Neural crest cell (in vitro differentiated cells): ENCODE measurements around the gene NR3C2. TPM values are rescaled to one million over a fixed set of nuclear protein-coding genes. Genes with fewer than 3 reads are reported as not detected.

ENCODE experiments used
- DNase-seq: peaks from one replicate; pipeline ENCODE4 v3.0.0; 2021; ENCODE audit warnings: low read depth, mixed read lengths, low spot score
- H3K27ac Mint-ChIP-seq: one replicate; pipeline ENCODE4 v1.8.0; 2021; ENCODE audit warnings: mild to moderate bottlenecking, mixed read lengths; ENCODE audit not compliant: unreplicated experiment
- H3K27me3 Mint-ChIP-seq: 2 replicates; pipeline ENCODE4 v1.8.0; 2021; ENCODE audit warnings: low read depth, mild to moderate bottlenecking, mixed read lengths
- H3K36me3 Mint-ChIP-seq: 2 replicates; pipeline ENCODE4 v1.8.0; 2021; ENCODE audit warnings: low read depth, mild to moderate bottlenecking, mixed read lengths
- H3K4me1 Mint-ChIP-seq: 2 replicates; pipeline ENCODE4 v1.8.0; 2021; ENCODE audit warnings: mixed read lengths
- H3K4me3 Mint-ChIP-seq: one replicate; pipeline ENCODE4 v1.8.0; 2021; ENCODE audit warnings: mild to moderate bottlenecking, mixed read lengths
- H3K9me3 Mint-ChIP-seq: 2 replicates; pipeline ENCODE4 v1.8.0; 2021; ENCODE audit warnings: mixed read lengths
- total RNA-seq: library from RNA; stranded (reverse); gene quantifications from 2 replicates; pipeline ENCODE4 v1.2.1, GENCODE V29; 2021
- TF ChIP-seq, protein P1 (sequence below): fragments of 200-600 bp; sonication (generic); conservative IDR thresholded peaks from 2 replicates; pipeline ENCODE4 v1.5.0; 2021; ENCODE audit warnings: antibody characterized with exemption, mild to moderate bottlenecking

NR3C2 gene
- total RNA-seq, 1 donor from 2014 or later: 0.21 TPM

DNA sequence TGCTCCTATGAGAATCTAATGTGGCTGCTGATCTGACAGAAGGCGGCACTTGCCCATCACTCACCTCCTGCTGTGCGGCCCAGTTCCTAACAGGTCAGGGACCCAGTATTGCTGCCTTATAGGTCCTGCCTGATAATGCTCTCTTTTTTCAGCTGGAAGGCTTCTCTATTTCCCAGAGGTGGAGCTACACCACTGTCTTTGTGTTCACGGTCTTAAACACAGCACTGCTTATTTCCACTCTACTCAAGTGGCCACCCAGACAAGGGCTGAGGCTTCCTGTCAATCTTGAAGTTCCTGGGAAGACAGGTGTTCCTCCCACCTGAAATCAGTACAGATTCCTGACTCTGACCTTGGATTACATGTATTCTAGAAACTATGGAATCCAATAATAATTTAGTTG lies 270.6 kb downstream of the NR3C2 start:
- Mint-ChIP-seq H3K9me3 (peaks cover 5% of the 10 kb centered on the region), H3K27ac (no peak overlapping the region), H3K27me3 (no peaks in the 10 kb centered on the region), H3K4me3 (no peak overlapping the region), H3K4me1 (no peaks in the 10 kb centered on the region), H3K36me3 (peaks cover 4% of the 10 kb centered on the region)
- TF ChIP-seq, protein P1, sequence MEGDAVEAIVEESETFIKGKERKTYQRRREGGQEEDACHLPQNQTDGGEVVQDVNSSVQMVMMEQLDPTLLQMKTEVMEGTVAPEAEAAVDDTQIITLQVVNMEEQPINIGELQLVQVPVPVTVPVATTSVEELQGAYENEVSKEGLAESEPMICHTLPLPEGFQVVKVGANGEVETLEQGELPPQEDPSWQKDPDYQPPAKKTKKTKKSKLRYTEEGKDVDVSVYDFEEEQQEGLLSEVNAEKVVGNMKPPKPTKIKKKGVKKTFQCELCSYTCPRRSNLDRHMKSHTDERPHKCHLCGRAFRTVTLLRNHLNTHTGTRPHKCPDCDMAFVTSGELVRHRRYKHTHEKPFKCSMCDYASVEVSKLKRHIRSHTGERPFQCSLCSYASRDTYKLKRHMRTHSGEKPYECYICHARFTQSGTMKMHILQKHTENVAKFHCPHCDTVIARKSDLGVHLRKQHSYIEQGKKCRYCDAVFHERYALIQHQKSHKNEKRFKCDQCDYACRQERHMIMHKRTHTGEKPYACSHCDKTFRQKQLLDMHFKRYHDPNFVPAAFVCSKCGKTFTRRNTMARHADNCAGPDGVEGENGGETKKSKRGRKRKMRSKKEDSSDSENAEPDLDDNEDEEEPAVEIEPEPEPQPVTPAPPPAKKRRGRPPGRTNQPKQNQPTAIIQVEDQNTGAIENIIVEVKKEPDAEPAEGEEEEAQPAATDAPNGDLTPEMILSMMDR: no peak
- no peak for DNase-seq

DNA sequence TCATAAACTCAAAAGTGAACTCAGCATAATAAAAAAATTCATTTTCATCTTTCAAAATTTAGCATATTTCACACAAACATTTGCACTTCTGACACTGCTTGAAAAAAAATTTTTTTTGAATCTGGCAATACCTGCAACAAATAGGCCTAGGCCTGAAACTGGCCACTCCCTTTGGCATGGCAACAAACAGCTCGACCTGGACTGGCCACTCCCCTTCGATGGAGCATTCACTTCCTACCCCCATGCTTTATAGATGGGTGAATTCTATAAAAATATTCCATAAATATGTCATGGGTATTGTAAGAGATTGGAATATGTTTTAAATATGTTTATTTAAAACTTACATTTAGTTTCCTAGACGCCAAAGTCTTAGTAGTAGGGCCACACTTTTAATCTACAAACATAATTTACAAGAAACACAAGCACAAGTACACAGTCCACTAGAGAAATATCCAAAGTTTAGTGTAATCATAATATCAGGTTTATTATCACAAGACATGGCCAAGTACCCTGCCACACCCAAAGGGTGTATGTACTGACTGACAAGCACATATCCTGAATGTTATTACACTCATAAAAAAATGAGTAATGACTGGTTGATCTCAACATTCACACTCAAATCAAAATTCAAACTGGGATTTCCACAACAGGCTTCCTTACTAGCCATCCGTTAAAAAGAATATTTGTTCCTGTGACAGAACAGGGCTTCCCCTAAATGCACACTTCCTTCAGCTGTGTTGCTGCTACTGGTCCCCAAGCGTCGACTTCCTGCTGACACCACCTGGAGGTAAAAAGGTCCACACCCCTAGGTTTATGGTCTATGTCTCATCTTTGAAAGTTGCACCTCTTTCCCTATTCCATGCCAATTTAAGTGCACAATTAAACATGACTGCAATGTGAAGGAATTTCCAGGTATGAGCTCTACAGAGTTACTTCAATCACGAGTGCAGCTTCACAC lies 271.5 kb downstream of the NR3C2 start:
- no peaks in the 10 kb centered on the region for H3K4me1 Mint-ChIP-seq
- no peak overlapping the region for H3K27ac Mint-ChIP-seq
- no peak for DNase-seq
- no peak overlapping the region for H3K4me3 Mint-ChIP-seq
- H3K36me3 Mint-ChIP-seq: peaks cover 4% of the 10 kb centered on the region
- H3K9me3 Mint-ChIP-seq: peaks cover 5% of the 10 kb centered on the region
- no peaks in the 10 kb centered on the region for H3K27me3 Mint-ChIP-seq
- TF ChIP-seq, protein P1: no peak

DNA sequence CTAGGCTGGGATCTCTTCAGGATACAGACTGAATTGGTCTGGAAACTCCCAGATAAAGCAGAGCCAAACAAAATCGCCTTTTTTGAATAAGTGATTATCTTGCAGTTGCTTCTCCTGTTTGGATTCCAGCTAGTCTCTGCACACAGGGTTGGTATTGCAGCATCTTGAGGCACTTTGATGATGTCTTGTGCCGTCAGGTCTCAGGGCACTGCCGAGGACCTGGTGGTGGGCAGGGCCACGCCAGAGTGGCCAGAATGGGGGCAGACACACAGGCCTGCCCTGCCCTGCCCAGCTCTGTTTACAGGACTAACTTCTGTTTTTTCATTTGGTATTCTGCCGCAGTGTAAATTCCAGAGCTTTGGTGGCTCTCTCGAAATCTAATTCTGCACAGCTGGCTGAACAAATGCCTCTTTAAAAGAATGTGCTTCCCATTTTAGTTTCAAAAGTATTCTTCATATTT lies 276.1 kb downstream of the NR3C2 start:
- Mint-ChIP-seq H3K4me3 (no peak overlapping the region), H3K9me3 (no peaks in the 10 kb centered on the region), H3K4me1 (peaks cover 4% of the 10 kb centered on the region), H3K27me3 (no peaks in the 10 kb centered on the region), H3K27ac (no peak overlapping the region), H3K36me3 (no peaks in the 10 kb centered on the region)
- TF ChIP-seq, protein P1: no peak
- no peak for DNase-seq

DNA sequence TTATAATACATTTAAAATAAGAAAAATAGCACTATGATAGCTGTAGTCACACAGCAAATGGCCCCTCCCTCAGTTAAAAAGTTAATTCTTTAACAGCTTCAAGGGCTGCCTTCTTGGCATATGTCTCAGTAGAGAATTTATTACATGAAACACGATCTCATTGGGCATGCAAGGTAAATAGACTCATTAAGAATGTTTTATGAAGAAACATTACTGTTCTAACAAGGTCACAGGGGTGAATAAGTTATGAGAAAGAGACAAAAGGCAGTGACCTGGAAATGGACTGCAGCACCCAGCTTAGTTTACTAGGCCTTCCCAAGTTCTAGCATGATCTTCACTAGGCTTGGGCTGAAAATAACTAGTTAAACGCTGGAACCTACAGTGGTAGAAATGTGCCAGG lies 277.7 kb downstream of the NR3C2 start:
- H3K36me3 Mint-ChIP-seq: no peaks in the 10 kb centered on the region
- no peak overlapping the region for H3K27ac Mint-ChIP-seq
- no peak for DNase-seq
- H3K4me3 Mint-ChIP-seq: no peak overlapping the region
- H3K9me3 Mint-ChIP-seq: no peaks in the 10 kb centered on the region
- TF ChIP-seq, protein P1: no peak
- peaks cover 4% of the 10 kb centered on the region for H3K4me1 Mint-ChIP-seq
- H3K27me3 Mint-ChIP-seq: no peaks in the 10 kb centered on the region

DNA sequence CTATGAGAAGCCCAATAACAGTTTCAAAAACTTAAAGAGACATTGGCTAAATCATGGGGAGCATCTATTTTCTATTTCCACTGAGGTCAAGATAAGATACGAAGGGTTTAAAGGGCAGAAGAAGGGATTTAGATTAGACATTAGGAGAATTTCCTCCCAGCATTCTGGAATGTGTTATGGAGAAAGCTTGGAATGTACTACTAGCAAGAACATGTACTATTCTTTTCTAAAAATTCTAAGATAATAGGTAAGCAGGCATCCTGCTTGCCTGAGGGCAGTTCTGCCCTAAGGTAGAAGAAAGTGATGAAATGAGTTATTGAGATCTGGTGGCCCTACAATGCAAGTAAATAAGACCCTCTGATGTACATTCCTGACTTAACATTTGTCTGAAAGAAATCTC lies 279.2 kb downstream of the NR3C2 start:
- Mint-ChIP-seq H3K36me3 (no peaks in the 10 kb centered on the region), H3K9me3 (no peaks in the 10 kb centered on the region), H3K27ac (no peak overlapping the region), H3K4me1 (peaks cover 4% of the 10 kb centered on the region), H3K27me3 (no peaks in the 10 kb centered on the region), H3K4me3 (no peak overlapping the region)
- TF ChIP-seq, protein P1: no peak
- DNase-seq: no peak
